Measurements from ENCODE around the gene HNF4A. TPM values are rescaled to one million over a fixed set of nuclear protein-coding genes. Genes with fewer than 3 reads are reported as not detected.

The HNF4A gene
- polyA plus RNA-seq, 12 donors, result 0.04 to 40.5 (median 0.30) TPM; not detected in 6

DNA sequence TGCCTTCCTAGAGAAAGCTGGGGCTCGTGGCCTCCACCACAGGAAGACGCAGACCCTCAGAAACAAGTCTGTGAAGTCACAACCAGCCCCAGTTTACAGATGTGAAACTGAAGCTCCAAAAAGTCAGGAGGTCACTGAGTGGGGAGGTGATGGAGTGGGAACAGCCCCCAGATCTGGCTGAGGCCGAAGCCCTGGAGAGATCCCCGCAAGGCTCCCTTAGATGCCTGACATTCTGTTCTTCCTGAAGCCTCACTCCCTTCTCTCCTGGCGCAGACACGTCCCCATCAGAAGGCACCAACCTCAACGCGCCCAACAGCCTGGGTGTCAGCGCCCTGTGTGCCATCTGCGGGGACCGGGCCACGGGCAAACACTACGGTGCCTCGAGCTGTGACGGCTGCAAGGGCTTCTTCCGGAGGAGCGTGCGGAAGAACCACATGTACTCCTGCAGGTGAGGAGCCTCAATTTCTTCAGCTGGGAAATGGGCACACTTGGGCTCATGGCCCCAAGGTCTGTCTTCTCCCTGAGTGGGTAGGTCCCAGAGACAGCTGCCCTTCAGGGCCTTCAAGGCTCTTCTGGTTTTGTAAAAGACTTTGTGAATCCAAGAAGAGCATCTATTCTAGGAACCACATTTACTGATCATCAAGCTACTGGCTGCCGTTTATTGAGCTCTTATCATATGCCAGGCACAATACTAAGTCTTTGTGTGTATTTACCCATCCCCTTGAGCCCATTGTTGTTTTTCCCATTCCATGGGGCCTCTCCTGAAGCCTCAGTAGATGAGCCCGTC lies 50.5 kb downstream of the HNF4A start:
- no peak for DNase-seq

DNA sequence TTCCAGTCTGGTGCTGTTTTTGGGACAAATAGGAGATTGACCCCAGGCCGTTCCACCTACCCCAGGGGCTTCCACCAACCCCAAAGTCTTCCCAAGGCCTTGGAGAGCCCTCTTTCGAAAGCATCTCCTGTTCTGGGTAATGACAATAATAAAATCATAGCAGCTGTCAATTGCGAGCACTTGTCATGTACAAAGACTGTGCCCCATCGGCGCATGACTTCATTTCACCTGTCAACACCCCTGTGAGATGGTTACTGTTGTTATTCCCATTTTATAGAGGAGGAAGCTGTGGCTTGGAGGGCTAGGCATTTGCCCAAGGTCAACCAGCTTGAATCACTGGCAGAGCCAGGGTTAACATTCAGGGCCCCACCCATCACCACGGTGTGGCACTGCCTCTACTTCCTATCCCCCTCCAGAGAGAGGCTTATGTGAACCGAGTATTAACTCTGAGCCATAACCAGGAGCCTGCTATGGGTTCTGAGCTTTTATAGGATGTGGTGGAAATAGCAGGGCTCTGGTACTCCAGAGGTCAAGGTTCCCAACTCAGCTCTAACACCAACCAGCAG lies 51.2 kb downstream of the HNF4A start:
- DNase-seq, result no peak

GRCh38 chr20:44407402-44408184 lies 52.1 kb downstream of the HNF4A start:
- DNase-seq, result no peak

GRCh38 chr20:44409132-44409600 lies 53.7 kb downstream of the HNF4A start:
- no peak for DNase-seq

DNA sequence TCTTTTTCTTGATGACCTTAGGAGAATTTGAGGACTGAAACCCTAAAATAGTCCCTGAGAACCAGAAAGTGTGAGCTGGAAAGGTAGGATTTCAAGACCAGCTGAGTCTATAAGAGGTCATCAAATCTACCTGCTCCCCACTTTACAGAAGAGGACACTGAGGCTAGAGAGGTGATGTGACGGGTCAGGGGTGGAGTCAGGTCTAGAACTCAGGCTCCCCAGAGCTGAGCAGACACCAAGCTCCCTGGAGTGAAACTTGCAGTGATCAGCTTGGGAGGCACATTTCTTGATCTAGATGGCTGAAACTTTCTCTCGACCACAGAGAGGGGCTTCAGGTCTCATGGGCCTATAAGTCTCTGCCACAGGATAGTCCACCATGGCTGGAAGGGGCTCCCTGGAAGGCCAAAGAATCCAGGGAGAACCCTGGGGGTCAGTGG lies 55.1 kb downstream of the HNF4A start:
- no peak for DNase-seq

DNA sequence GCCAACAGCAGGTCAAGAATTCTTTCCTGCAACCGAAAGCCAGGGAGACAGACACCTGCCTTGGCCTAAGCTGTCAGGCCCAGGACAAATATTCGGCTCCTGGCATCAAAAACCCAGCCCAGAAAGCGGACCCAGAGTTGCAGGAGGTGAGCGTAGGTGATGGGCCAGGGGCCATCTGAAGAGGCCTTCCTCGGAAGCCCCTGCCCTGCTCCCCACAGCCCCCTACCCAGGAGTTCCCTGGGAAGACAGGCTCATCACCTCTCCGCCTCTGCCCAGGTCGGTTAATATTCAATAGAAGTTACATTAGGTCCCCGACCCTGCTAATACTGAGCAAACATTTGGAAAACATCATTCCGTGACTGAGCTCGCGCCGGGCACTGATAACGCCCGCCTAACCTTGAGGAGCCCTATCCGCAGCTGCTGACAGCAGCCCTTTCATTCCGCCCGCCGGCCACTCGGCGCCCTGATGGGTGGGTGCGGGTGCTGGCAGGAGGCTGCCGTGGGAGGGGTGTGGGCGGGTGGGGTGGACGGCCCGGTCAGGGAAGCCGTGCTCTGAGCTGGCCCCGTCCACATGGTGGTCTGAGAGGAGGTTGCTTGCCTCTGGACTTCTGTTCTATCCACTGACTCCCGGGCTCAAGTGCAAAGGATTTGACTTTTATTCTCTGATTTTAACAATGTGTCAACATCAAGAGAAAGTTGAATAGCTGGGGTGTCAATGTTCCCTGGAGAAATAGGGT lies 55.7 kb downstream of the HNF4A start:
- DNase-seq, result no peak

- no peak for DNase-seq
Observed at GRCh38 chr20:44411757-44412401, 56.4 kb downstream of the HNF4A start.

GRCh38 chr20:44412402-44413144 lies 57.1 kb downstream of the HNF4A start:
- DNase-seq, result no peak

- no peak for DNase-seq
Observed at GRCh38 chr20:44413575-44414345, 58.3 kb downstream of the HNF4A start.

- no peak for DNase-seq
Observed at GRCh38 chr20:44414346-44414714, 58.8 kb downstream of the HNF4A start.

DNA sequence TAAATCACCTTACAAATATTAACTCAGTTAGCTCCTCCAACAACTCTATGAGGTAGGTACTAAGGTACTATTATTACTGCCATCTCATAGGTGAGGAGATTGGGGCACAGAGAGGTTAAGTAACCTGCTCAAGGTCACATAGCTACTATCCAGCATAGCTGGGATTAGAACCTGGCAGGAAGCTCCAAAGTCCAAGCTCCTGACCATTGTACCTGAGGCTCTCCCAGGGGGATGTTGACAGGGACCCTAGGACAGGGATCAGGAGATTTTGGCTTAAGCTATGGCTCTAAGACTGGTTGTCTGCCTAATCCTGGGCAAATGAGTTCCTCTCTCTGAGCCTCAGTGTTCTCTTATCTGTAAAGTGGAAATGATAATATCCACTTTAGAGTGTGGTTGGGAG lies 59.3 kb downstream of the HNF4A start:
- no peak for DNase-seq

DNA sequence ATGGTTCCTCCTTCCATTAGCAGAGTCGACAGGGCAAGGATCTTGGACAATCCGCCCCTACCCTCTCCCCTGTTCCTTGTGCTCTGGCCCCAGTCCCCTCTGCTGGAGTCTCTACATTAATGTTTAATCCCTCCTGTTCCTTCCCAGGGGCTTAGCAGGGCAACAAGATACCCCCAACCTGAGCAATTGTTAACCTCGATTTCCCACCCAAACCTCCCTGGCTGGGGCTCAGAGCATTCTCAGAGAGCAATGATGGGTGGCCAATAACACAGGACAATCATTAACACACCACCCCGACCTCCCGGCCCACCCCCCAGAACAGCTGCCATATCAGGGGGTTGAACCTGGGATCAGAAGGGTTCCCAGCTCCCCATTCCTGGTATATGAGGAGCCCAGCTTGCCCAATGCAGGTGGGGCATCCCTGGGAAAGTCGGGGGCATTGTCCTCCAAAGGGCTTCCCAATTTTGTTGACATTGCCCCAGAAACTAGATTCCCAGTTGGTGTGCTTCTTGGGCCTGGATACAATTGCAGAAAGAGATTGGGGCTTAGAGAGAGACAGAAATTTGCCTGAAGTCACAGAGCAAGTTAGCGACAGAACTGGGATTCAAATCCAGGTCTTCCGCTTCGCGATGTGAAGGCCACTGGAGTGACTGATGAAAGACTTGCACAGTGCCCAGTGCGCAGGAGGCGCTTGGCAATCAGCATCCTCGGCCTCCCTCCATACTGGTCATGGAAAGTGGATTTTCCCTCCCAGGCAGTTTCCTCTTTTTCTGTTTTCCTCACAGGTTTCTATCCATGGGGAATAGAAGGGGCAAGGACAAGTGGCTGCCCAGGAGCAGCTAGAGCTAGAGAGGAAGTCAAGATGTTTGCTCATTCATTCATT lies 60.6 kb downstream of the HNF4A start:
- DNase-seq, result no peak

DNA sequence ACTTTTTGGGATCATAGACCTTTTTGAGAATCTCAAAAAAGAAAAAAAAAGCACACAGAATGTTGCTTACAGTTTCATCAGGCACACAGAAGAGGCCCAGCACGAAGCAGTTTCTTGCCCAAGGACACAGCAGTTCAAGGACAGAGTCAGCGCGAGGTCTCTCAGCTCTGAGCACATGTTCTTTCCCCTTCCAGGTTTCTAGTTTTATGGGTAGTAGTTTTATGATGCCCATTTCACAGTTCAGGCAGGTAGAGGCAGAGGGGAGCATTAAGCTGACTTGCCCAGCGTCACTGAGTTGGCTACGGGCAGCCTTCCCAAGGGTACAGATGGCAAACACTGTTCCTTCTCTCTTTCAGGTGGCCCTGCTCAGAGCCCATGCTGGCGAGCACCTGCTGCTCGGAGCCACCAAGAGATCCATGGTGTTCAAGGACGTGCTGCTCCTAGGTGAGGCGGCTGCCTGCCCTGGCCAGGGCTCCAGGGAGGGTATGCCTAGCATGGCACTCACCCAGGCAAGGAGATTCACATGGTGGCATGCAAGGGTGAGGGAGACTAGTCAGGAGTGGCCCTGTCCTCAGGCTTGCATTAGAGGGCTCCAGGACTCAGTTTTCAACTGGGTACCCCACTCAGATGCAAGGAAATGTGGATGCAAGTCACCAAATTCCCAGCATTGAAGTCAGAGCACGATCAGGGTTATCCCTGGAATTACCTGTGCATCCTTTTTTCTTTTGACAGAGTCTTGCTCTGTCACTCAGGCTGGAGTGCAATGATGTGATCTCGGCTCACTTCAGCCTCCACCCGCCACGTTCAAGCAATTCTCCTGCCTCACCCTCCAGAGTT lies 62.8 kb downstream of the HNF4A start:
- no peak for DNase-seq

GRCh38 chr20:44419131-44419844 lies 63.8 kb downstream of the HNF4A start:
- DNase-seq, result no peak

- DNase-seq, result no peak
Observed at GRCh38 chr20:44420497-44420896, 65.0 kb downstream of the HNF4A start.

DNA sequence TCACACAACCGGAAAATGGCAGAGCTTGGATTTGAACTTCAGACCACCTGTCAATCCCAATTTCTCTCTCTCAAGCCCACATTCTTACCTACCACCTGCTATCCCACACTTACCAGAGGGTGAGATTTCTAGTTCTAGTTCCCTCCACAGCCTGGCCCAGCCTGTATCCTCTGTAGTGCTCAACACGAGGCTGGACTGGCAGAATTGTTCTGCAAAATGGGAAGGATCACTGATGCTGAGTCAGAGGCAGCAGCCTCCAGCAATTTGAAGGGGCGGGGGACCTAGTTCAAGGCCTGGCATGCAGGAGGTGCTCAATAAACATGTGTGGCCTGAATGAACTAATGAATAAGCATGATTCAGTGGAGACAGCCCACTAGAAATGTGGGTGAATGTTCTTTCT lies 66.6 kb downstream of the HNF4A start:
- DNase-seq, result no peak

- no peak for DNase-seq
Observed at GRCh38 chr20:44423480-44423879, 68.0 kb downstream of the HNF4A start.
